Activated CD8-positive, alpha-beta T cell treated with anti-CD3 and anti-CD28 coated beads for 36 hours (primary cell): Measurements from ENCODE around the gene GPC5. TPM values are rescaled to one million over a fixed set of nuclear protein-coding genes. Genes with fewer than 3 reads are reported as not detected.

Source experiments
- ATAC-seq: fragments of 200-7000 bp; cut with Tn5 transposase; one replicate; pipeline ENCODE4 v1.10.0; 2021; ENCODE audit warnings: mild to moderate bottlenecking, moderate library complexity
- CTCF ChIA-PET: fragments of 350-600 bp; sonication (Branson Sonifier 250); formaldehyde crosslinking; loops from one replicate; lab custom pipeline; 2021; ENCODE audit warnings: antibody characterized with exemption; lab: Charles Lee
- POLR2A ChIA-PET: fragments of 350-600 bp; sonication (Branson Sonifier 250); formaldehyde crosslinking; loops from one replicate; lab custom pipeline; 2021; ENCODE audit warnings: antibody characterized with exemption; lab: Charles Lee
- DNase-seq: peaks from one replicate; pipeline ENCODE4 v3.0.0-alpha.2; 2020
- H3K27ac Mint-ChIP-seq: one replicate; pipeline ENCODE4 v1.8.0; 2021; ENCODE audit warnings: mild to moderate bottlenecking, mixed read lengths
- H3K27me3 Mint-ChIP-seq: one replicate; pipeline ENCODE4 v1.8.0; 2021; ENCODE audit warnings: mixed read lengths
- H3K36me3 Mint-ChIP-seq: one replicate; pipeline ENCODE4 v1.8.0; 2021; ENCODE audit warnings: low read depth, mixed read lengths
- H3K4me1 Mint-ChIP-seq: one replicate; pipeline ENCODE4 v1.8.0; 2021; ENCODE audit warnings: low read depth, mixed read lengths
- H3K4me3 Mint-ChIP-seq: one replicate; pipeline ENCODE4 v1.8.0; 2021; ENCODE audit warnings: mild to moderate bottlenecking, moderate library complexity, mixed read lengths
- H3K9me3 Mint-ChIP-seq: one replicate; pipeline ENCODE4 v1.8.0; 2021; ENCODE audit warnings: mixed read lengths
- CTCF ChIP-seq: fragments of 200-600 bp; IDR thresholded peaks from one replicate; pipeline ENCODE4 v1.8.0; 2022; ENCODE audit warnings: antibody characterized with exemption, mild to moderate bottlenecking
- intact Hi-C: fragments of 100-400 bp; cut with micrococcal nuclease; formaldehyde crosslinking; loops from one replicate; pipeline ENCODE4 v1.10.0; 2022
- total RNA-seq, 2 experiments: library from RNA; stranded (reverse); gene quantifications; one replicate each; pipeline ENCODE4 v1.2.3, GENCODE V29; 2021

GPC5 gene
- total RNA-seq, 2 experiments from 2014 or later = 0.13 to 0.14 TPM

- H3K27ac Mint-ChIP-seq = no peak overlapping the region
- intact Hi-C loops = no loop called here
- DNase-seq (no peak), ATAC-seq (no peak)
- H3K4me1 Mint-ChIP-seq = no peaks in the 10 kb centered on the region
- CTCF ChIA-PET = no interaction called here
- H3K9me3 Mint-ChIP-seq = no peaks in the 10 kb centered on the region
- POLR2A ChIA-PET = no interaction called here
- no peaks in the 10 kb centered on the region for H3K27me3 Mint-ChIP-seq
- H3K36me3 Mint-ChIP-seq = no peaks in the 10 kb centered on the region
- TF ChIP-seq CTCF = no peak
- no peak overlapping the region for H3K4me3 Mint-ChIP-seq
Observed at GRCh38 chr13:91632086-91632485, 233.7 kb downstream of the GPC5 start.

GRCh38 chr13:91639330-91639729 is 240.9 kb downstream of the GPC5 start:
- H3K4me3 Mint-ChIP-seq = no peak overlapping the region
- no peaks in the 10 kb centered on the region for H3K36me3 Mint-ChIP-seq
- no peaks in the 10 kb centered on the region for H3K4me1 Mint-ChIP-seq
- no peaks in the 10 kb centered on the region for H3K27me3 Mint-ChIP-seq
- CTCF ChIA-PET = no interaction called here
- ATAC-seq (no peak), DNase-seq (no peak)
- no peak for TF ChIP-seq CTCF
- POLR2A ChIA-PET = no interaction called here
- H3K9me3 Mint-ChIP-seq = no peaks in the 10 kb centered on the region
- H3K27ac Mint-ChIP-seq = no peak overlapping the region
- intact Hi-C loops = no loop called here

GRCh38 chr13:91643394-91643793 is 245.0 kb downstream of the GPC5 start:
- CTCF ChIA-PET = interaction anchor here (1.3 kb wide), 1 partner anchor 78 kb away, joined by 4 read pairs; no protein-coding TSS in a partner anchor
- POLR2A ChIA-PET = no interaction called here
- ATAC-seq (no peak), DNase-seq (no peak)
- H3K9me3 Mint-ChIP-seq = no peaks in the 10 kb centered on the region
- intact Hi-C loops = no loop called here
- H3K27me3 Mint-ChIP-seq = no peaks in the 10 kb centered on the region
- H3K27ac Mint-ChIP-seq = no peak overlapping the region
- H3K4me3 Mint-ChIP-seq = no peak overlapping the region
- no peak for TF ChIP-seq CTCF
- H3K4me1 Mint-ChIP-seq = no peaks in the 10 kb centered on the region
- no peaks in the 10 kb centered on the region for H3K36me3 Mint-ChIP-seq

- no peak for ATAC-seq
- Mint-ChIP-seq H3K36me3 (no peaks in the 10 kb centered on the region), H3K27me3 (no peaks in the 10 kb centered on the region), H3K4me3 (no peak overlapping the region), H3K27ac (no peak overlapping the region), H3K9me3 (peaks cover 2% of the 10 kb centered on the region), H3K4me1 (no peaks in the 10 kb centered on the region)
- CTCF ChIA-PET = no interaction called here
- POLR2A ChIA-PET = no interaction called here
- intact Hi-C loops = no loop called here
- no peak for DNase-seq
- TF ChIP-seq CTCF = no peak
Observed at GRCh38 chr13:91644806-91645205, 246.4 kb downstream of the GPC5 start.

- Mint-ChIP-seq H3K27me3 (no peaks in the 10 kb centered on the region), H3K4me1 (no peaks in the 10 kb centered on the region), H3K27ac (no peak overlapping the region), H3K4me3 (no peak overlapping the region), H3K36me3 (no peaks in the 10 kb centered on the region), H3K9me3 (peaks cover 2% of the 10 kb centered on the region)
- ChIA-PET POLR2A (no interaction called here), CTCF (no interaction called here)
- ATAC-seq (no peak), DNase-seq (peak; percentile 3)
- no peak for TF ChIP-seq CTCF
- intact Hi-C loops = no loop called here
Observed at GRCh38 chr13:91647361-91647990, 249.1 kb downstream of the GPC5 start.
